ENCODE data around the gene ELF5. TPM values are rescaled to one million over a fixed set of nuclear protein-coding genes. Genes with fewer than 3 reads are reported as not detected.

ELF5 gene
- total RNA-seq, 4 donors from 2014 or later, result 1.1 TPM; not detected in 3

- H3K27me3 ChIP-seq, result peaks cover 22% of the 10 kb centered on the region
- H3K4me1 ChIP-seq, result no peaks in the 10 kb centered on the region
- no peaks in the 10 kb centered on the region for H3K36me3 ChIP-seq
- TF ChIP-seq EP300 (IDR thresholded peaks at IDR 0.05) (no peak), CTCF (IDR thresholded peaks at IDR 0.05) (no peak), POLR2A (IDR thresholded peaks at IDR 0.05) (no peak), POLR2AphosphoS5 (IDR thresholded peaks at IDR 0.05) (no peak)
- WGBS, 2 donors (ENCODE audit: low coverage in 1 of 2), result 33 to 39% methylated on average over 1 of the region's 1 CpG
- no peak for ATAC-seq
- no peak overlapping the region for H3K27ac ChIP-seq
- H3K4me3 ChIP-seq, result no peak overlapping the region
- H3K9me3 ChIP-seq, result peaks cover 0 to 6% (median 0%) of the 10 kb centered on the region in 3 donors
Observed at GRCh38 chr11:34529643-34530042, 16.0 kb upstream of the ELF5 start.

GRCh38 chr11:34528072-34528471 is 14.5 kb upstream of the ELF5 start:
- no peaks in the 10 kb centered on the region for H3K9me3 ChIP-seq
- TF ChIP-seq EP300 (IDR thresholded peaks at IDR 0.05) (no peak), POLR2AphosphoS5 (IDR thresholded peaks at IDR 0.05) (no peak), CTCF (IDR thresholded peaks at IDR 0.05) (no peak), POLR2A (IDR thresholded peaks at IDR 0.05) (no peak)
- no peak for ATAC-seq
- no peak overlapping the region for H3K4me3 ChIP-seq
- 42 to 65% methylated on average over 2 of the region's 2 CpGs for WGBS, 2 donors (ENCODE audit: low coverage in 1 of 2)
- H3K4me1 ChIP-seq, result no peaks in the 10 kb centered on the region
- H3K36me3 ChIP-seq, result no peaks in the 10 kb centered on the region
- H3K27me3 ChIP-seq, result peaks cover 31% of the 10 kb centered on the region
- H3K27ac ChIP-seq, result no peak overlapping the region

GRCh38 chr11:34525888-34526657 is 12.5 kb upstream of the ELF5 start:
- Histone ChIP-seq H3K27me3 (peaks cover 31% of the 10 kb centered on the region), H3K9me3 (no peaks in the 10 kb centered on the region), H3K27ac (no peak overlapping the region), H3K36me3 (no peaks in the 10 kb centered on the region), H3K4me1 (no peaks in the 10 kb centered on the region), H3K4me3 (no peak overlapping the region)
- no peak for ATAC-seq
- 69 to 81% methylated on average over 7 of the region's 9 CpGs for WGBS, 2 donors (ENCODE audit: low coverage in 1 of 2)
- TF ChIP-seq POLR2A (IDR thresholded peaks at IDR 0.05), result no peak
- TF ChIP-seq POLR2AphosphoS5 (IDR thresholded peaks at IDR 0.05), result no peak
- no peak for TF ChIP-seq CTCF (IDR thresholded peaks at IDR 0.05)
- TF ChIP-seq EP300 (IDR thresholded peaks at IDR 0.05), result no peak

- Histone ChIP-seq H3K4me3 (no peak overlapping the region), H3K4me1 (no peaks in the 10 kb centered on the region), H3K27ac (no peak overlapping the region), H3K36me3 (no peaks in the 10 kb centered on the region), H3K27me3 (peaks cover 31% of the 10 kb centered on the region), H3K9me3 (no peaks in the 10 kb centered on the region)
- TF ChIP-seq CTCF (IDR thresholded peaks at IDR 0.05) (no peak), EP300 (IDR thresholded peaks at IDR 0.05) (no peak), POLR2A (IDR thresholded peaks at IDR 0.05) (no peak), POLR2AphosphoS5 (IDR thresholded peaks at IDR 0.05) (no peak)
- WGBS, 2 donors (ENCODE audit: low coverage in 1 of 2), result 59 to 80% methylated on average over 2 of the region's 4 CpGs
- no peak for ATAC-seq
Observed at GRCh38 chr11:34525098-34525497, 11.5 kb upstream of the ELF5 start.

- WGBS, 2 donors (ENCODE audit: low coverage in 1 of 2), result 0% methylated on average over 1 of the region's 12 CpGs; no CpG with 5 or more reads in 1 of the 2 donors
- Histone ChIP-seq H3K36me3 (no peaks in the 10 kb centered on the region), H3K27me3 (peaks cover 31% of the 10 kb centered on the region), H3K27ac (no peak overlapping the region), H3K9me3 (no peaks in the 10 kb centered on the region), H3K4me1 (no peaks in the 10 kb centered on the region), H3K4me3 (no peak overlapping the region)
- no peak for ATAC-seq
- TF ChIP-seq CTCF (IDR thresholded peaks at IDR 0.05), result no peak
Observed at GRCh38 chr11:34524696-34525095, 11.1 kb upstream of the ELF5 start.
